Caki2 (cell line): ENCODE results near the gene SNCA. TPM values are rescaled to one million over a fixed set of nuclear protein-coding genes. Genes with fewer than 3 reads are reported as not detected.
A peak's percentile ranks its signal among the peaks of the same experiment; 100 is the strongest.

Source experiments
- DNase-seq: peaks from one replicate; pipeline ENCODE4 v3.0.0-alpha.2; 2015; ENCODE audit warnings: low read depth
- in situ Hi-C: cut with HindIII; loops from 2 replicates; pipeline ENCODE4 v1.10.0; 2016; ENCODE audit warnings: low sequenced_read_pairs, low pct_unique_long_range_greater_than_20kb, mixed read lengths
- total RNA-seq: library from RNA; depleted of rRNA; stranded (reverse); fragments of >200 nt; shearing (Covaris generic); gene quantifications from 2 replicates; pipeline ENCODE4 v1.2.3, GENCODE V29; 2014; ENCODE audit warnings: low replicate concordance

The SNCA gene
- total RNA-seq, 1 experiment from 2014 or later, result 10.5 TPM

DNA sequence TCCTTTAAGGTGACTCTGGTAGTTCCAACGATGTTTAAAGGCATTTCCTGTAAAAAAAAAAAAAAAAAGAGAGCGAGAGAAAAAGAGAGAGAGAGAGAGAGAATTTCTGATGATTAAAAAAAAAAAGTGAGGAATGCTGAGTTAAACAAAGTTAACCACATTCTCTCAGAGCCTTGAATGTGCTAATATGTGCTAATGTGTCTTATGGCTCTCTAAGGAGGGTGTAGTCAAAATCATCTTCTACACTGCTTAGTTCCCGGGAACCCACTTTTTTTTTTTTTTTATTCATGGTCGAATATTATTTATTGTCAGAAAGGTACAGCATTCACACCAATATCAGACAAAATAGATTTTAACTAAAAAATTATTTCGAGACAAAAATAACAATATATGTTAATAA is 111.7 kb downstream of the SNCA start:
- in situ Hi-C loops, result no loop called here
- DNase-seq, result no peak

DNA sequence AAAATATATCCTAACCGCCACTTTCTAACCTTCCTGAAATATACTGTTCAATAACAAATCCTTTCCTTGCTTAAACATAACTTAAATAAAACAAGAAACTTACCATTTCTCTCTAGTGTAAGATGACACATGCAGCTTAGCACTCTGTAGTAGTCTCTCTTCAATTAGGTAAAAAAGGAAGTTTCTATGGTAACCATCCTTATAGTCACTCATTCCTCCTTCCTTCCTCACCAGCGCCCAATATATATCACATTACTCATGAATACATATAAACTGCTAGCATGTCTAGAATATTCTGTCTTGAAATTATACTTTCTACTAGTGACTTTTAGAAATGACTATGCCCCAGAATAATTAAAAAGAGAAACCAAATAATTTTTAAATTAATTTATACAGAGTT is 112.2 kb downstream of the SNCA start:
- in situ Hi-C loops, result no loop called here
- no peak for DNase-seq

DNA sequence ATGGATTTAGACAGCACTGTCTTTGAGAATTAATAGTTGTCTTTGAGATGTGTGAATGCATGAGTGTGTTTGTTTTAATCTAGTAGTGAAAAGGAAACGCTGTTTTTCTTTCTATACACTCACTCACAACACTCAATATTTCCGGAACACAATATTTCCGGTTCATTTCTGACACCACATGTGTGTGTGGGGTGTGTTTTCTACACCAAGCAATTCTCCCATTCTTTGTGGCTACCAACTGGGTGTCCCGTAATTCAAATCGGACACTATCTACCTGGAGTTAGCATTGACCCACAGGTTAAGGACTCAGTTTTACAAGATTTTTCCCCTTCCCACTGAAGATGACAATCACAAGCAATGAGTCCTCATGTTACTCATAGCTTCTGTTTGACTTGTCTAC is 113.9 kb downstream of the SNCA start:
- no peak for DNase-seq
- in situ Hi-C loops, result no loop called here

DNA sequence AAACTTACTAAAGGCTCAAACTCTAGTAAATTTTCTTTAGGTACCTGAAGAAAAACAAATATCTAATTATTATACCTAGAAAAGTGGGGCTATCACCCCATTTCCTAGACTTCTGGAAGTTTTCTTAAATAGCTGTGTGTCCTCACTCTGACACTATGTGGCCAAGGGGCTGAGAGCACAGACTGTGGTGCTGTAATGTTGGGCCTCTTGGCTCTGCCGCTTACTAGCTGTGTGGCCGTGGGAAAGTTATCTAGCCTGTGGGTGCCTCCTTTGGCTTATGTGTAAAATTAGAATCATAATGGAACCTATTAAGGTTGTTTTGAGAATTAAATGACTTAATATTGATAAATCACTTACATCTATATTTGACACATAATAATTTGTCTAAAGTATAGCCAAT is 114.4 kb downstream of the SNCA start:
- DNase-seq, result no peak
- in situ Hi-C loops, result no loop called here

DNA sequence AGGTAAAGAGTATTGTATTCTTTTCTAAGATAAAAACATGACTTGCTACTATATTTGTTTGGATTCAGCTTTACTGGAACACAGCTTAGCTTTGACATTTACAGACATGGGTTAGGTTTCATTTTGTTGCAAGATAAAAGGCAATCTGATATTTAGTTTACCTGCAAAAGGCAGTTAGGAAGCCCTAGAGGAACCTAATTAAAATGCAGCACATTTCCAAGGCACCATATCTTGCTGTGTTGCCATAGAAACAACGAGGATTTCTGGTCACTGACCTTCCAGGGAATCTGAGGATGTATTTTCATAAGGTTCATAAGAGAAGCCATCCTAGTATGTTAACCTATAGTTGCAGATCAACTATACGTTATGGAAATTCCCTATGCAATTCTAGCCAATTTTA is 116.0 kb downstream of the SNCA start:
- no peak for DNase-seq
- in situ Hi-C loops, result no loop called here

DNA sequence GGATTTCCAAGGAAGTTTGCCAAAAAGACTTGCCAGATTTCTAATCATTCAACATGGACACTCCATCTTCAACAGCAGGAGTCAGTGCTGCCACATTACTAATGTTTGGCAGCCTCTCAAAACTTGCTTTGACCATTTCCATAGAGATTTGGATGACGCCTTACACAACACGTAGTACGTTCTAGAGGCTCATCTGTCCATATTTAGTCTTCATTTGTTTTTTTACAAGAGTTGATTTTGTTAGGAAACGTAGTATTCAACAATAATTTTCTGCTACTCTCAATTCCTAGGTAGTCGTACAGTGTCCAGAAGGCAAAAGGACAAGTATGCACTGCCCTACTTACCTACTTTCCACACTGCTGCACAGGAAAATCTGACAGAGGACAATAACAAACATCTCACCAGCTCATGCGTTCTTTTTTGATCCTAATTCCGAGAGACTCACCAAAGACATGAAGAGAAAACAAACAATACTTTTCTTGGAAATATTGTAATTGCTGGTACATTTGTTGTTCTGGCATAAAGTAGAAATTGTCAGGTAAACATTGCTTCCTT is 117.3 kb downstream of the SNCA start:
- in situ Hi-C loops, result no loop called here
- no peak for DNase-seq

DNA sequence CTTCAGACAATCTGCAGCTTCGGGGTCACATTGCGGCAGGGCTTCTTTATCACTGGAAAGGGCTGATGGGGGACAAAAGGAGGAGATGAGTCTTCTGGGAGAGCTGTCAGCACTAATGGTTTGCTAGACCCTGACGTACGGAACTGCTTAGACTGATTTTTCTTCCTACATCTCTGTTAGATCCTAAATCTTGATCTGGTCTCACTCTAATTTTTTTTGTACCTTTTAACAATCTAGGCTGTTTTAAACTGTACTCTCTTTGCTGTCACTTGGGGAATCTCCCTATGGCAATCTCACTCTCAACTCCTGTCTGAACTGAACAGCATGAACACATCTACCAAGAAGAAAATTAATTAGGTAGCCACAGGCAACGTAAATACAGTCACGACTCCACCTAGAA is 120.1 kb downstream of the SNCA start:
- in situ Hi-C loops, result no loop called here
- no peak for DNase-seq

DNA sequence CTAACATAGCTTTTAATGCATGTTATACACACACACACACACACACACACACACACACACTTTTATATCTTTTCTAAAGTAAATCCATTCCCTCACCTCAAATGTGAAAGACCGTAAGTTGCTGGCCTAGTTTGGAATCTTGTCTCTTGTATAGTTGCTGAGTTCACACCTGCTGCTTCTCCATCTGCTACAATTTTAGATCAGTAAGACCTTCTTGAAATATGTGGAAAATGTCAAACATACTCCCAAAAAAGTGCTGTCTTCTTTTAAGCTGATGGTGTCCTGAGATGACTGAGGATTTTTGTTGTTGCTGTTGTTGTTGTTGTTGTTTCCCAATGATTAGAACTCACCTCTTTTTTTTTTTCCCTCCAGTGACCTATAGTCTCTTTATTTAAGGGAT is 121.3 kb downstream of the SNCA start:
- no peak for DNase-seq
- in situ Hi-C loops, result no loop called here

DNA sequence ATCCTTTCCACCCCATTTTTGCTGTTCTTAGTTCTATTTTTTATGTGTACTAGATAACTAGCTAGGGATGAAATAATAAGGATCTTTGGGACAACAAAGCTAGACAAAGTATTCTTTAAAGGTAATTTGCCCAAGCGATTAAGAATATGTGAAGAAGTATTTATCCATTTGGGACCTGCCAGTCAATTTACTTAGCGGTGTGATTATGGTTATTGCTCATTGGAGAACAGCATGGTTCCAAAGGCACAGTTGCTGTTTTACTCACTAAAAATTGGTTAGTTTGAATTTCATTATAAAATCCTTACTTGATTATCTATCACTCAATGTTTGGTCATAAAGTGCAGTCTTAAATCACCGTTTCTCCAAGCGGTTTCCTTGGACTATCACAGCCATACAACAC is 124.1 kb downstream of the SNCA start:
- DNase-seq, result no peak
- in situ Hi-C loops, result no loop called here

DNA sequence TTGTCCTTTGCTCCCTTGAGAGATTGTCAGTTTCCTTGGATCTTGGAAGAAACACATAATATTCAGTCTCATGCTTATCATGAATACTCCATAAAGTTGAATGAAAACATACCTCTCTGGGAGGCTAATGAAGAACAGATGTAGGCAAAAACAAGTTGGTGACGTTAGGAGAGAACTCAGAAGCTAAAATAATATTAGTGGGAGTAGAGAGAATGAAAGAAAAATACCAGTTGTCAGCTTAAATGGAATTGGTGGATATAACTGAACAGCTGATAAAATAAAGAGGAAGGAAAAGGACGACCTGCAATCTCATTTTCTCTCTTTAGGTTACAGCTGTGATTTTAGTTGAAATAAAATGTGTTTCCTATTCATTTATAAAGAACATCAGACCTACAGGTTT is 124.8 kb downstream of the SNCA start:
- in situ Hi-C loops, result no loop called here

DNA sequence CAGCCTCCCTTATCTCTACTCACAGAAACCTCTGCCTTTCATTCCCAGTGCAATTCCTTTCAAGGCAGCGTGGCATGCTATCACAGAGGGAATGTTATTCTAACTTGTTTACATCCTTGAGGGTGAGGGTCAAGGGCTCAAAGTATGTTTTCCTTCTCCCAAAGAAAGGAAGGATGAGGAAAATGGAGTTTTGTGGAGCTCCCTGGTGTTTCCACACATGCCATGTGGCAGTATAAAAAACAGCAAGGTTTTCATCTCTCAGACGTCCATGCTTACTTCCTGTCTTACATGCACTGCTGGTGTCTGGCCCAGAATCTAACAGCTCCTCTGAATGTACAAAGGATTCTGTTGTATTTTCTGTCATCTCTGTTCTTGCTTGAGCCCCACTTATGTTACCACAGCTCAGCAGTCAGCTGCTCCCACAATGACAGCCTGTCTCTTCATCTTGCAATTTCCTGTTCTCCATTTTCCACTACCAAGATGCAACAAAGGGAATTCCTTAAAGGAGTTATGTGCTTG is 128.0 kb downstream of the SNCA start:
- DNase-seq, result no peak
- in situ Hi-C loops, result no loop called here

More for the DNA sequence above, 124.8 kb downstream of the SNCA start:
- no peak for DNase-seq

DNA sequence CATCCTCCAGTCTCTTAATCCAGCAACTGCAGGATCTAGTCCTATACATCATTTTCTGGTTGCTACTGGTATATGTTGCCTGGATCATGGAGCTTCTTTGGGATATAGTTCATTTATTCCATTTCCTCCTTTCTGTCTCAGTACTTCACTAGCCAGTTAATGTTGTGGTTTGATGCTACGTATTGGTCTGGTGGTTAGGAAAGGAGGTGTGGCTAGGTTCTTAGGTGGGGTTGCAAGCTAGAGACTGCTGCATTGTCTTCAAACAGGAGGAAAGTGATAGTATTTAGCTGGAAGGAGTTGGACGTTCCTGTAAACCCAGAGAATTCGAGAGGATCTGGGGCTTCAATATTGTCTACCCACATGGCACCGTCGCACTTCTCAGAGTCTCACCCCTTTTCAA is 129.5 kb downstream of the SNCA start:
- in situ Hi-C loops, result no loop called here
- no peak for DNase-seq

DNA sequence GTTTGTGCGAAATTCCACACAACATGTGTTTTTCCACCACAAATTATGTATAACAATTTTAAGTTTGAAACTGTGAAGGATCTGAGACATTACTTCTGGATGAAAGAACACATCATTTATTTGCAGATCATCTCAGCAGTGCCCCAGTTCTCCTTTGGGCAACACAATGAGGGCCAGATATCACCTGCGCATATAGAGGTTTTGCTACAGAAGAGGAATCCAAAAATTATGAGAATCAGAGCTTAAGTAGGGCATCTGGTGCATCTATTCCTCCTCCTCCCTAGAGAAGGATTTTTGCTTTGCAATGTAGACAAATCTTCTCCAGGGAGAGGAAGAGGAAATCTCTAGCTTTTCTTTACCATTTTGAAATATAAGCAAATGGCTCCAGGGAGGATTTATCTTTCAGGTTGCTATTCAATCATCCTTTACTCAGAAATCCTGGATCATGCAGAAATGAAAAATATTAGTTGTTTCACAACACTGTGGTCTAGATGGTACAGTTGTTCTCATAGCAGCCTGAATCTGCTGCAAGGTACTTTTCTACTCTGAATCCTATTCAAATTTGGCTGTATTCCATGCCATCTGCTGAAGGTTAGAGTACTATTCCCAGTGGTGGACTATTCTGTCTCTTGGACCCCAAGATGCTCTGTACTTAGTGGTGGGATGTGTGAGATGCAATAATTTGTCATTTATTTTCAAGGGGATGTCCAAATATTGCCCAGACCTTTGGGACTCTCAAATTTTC is 132.1 kb downstream of the SNCA start:
- no peak for DNase-seq
- in situ Hi-C loops, result no loop called here

DNA sequence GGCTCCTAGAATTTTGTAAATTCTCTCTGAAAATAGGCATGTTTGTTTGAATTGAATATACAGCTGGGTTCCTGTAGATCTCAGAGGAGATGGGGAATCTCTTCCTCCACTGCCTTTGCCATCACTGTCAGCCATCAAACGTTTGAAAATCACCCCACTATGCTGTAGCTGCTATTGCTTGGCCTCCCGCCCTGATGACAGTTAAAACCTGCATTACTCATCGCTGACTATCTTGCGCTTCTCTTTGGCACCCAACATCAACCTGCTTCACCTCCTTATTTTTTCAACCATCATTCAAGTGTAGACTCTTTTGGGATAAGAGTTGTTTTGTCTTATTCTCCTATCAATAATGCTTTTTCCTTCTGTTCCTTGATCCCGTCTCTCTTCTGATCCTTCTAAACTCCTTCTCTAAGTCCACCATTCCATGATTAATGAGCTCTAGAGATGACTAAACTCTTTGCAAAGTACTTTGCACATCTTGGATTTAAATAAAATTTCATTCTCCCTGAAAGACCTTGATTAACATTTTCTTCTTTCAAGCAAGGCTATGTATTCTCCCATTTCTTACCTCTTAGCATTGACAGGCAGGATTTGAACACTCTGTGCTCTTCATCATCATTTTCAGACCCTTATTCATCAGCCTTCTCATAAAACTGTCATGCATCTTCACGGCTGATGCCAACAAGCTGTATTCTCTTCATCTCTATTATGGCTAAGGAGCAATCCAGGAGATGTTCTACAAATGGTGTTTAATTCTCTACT is 133.0 kb downstream of the SNCA start:
- in situ Hi-C loops, result no loop called here
- DNase-seq, result no peak

DNA sequence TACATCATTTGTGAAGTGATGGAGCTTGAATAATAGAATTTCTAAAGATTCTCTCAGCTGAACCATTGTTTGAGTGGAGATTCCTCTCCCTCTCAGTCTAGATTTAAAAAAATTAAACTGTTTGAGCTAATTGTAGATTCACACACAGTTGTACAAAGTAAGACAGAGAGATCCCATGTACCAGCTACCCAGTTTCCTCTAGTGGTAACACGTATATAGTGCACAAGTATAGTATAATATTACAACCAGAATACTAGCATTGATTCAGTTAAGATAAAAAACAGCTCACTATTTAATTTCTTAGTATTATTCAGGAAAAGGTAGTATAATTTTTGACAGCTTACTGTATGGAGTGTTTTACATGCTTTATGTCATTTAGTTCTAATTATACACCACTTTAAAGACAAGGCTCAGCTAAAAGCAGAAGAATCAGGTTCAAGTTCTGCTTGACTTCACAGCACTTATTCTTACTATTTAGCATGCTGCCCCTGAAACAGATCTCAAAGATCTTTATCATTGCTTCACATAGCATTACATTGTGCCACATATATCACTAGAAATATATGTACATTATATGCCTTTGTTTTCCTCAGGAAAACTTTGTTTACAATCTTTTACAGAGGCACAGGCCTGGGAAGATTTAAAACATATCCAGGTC is 136.1 kb downstream of the SNCA start:
- in situ Hi-C loops, result no loop called here

DNA sequence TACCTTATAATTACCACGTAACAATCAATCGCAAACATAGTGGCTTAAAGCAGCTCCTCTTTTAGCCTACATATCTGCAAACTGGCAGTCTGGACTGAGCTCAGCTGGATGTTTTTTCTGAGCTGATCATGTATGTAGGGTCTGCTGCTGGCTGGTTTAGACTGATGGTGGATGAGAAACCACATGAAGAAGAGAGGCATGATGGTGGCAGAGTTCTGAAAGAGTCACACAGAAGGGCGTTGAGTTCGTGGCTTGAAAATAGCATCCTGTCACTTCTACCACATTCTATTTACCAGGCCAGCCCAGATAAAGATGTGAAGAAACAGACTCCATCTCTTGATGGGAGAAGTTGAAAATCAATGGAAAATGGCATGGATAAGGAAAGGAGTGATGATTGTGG is 151.3 kb downstream of the SNCA start:
- DNase-seq, result no peak
- in situ Hi-C loops, result no loop called here

More for the DNA sequence above, 136.1 kb downstream of the SNCA start:
- DNase-seq, result peak; percentile 19

DNA sequence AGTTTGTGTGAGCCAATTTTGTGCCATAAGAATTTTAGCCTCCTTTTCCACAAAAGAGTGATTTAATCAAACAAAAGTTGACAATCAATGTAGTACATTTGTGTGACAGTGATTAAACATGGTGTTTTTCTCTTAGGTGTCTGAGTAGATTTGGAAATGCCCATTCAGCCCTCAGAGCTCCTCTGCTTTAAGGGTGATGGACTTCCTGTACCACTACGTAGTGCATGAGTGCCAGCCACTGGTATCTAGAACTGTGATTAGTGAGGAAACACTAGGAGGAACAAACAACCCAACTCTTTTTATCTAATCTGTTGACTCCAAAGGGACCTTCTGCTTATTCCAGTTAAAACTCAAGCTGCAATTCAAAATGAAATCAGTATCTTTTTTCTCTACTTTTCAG is 151.7 kb downstream of the SNCA start:
- DNase-seq, result no peak
- in situ Hi-C loops, result no loop called here

DNA sequence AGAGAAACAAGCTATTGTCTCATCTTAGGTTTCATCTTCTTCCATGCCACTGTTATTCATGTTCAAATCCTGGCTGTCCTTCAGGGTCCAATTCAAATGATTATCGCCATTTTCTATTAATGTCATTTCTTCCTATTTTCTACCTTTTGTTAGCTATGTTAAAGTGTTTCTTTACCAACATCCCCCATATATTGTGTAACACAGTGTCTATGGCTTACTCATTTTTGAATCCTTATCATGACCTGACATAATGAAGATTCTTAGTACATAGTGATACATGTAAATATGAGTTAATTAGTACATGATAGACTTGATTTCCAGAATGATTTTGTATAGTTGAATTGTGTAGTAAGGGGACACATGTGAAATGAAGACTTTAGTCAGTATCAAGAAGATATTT is 152.4 kb downstream of the SNCA start:
- no peak for DNase-seq
- in situ Hi-C loops, result no loop called here

DNA sequence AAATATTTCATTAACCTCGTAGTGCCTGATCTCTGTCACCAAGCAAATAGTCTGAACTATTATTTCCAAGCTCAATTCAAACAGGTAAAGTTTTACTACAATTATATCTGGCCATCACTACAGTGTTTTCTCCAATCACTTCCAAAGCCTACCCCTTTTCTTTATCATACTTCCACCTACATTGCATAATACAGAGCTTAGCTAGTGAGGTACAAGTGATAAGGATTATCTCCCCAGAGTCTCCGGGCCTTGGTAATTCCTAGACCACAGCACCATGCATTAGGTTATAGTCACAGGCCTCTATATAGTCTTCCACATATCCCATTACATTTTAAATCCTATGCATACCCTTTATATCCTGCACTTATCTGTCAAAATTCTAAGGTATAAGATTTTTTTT is 154.2 kb downstream of the SNCA start:
- no peak for DNase-seq
- in situ Hi-C loops, result no loop called here
